HG03159 (cell line): Measurements from ENCODE around the gene ZNF609.

ENCODE experiments used
- ATAC-seq: cut with Tn5 transposase; IDR thresholded peaks from one replicate; pipeline ENCODE4 v1.9.1; 2021; ENCODE audit warnings: mild to moderate bottlenecking, moderate library complexity; ENCODE audit not compliant: unreplicated experiment

ZNF609 gene

DNA sequence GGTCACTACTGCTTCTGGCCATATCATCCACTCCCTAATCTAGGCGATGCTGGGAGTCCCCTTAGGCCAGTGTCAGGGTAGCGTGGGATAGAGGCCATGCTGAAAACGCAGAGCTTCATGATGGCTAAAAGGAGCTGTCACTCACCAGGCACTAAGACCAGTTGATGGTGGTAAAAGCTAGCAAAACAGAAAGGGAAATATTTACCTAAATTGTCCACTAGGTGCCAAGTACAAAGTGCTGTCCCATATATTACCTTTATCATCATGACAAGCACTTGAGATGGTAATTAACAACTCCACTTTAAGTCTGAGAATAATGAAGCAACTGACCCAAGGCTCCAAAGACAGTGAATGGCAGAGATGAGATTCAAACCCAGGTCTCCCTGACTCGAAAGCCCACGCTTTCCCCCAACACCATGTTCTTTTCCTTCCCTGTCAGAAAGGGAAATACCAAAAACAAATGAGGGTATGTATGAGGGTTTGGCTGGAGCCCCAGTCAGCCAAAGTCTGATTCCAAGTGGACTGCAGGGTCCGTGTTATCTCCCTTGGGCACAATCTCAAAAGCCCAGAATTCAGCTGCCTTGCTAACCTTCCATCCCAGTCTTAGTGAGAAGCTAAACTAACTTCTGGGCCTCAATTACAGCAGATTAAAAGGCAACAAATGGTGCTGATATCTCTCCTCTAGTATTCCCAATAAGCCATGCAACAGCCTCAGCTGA, 230.4 kb downstream of the ZNF609 start:
- ATAC-seq = no peak

DNA sequence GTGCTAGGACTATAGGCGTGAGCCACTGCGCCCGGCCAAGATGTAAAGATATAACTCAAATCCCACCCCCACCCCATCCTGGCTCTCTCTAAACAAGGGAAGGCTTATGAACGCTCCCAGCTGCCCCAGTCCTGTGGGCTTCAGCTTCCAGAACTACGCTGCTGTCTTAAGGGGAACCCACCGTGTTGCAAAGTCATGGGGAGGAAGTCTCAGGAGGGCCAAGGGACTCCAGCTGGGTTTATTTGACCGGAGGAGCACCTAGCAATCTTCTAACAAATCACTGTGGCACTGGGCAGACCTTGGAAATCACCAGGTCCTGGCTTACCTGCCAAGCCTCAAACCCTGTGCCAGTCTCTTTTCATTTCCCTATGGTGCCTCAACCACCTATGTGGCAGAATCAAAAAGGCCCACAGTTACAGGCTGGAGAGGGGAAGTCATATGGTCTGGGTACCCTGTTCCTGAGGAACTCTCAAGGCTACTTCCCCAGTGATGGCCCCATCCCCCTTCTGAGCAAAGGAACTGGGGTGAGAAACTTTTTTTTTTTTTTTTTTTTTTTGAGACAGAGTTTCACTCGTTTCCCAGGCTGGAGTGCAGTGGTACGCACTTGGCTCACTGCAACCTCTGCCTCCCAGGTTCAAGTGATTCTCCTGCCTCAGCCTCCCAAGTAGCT, 231.7 kb downstream of the ZNF609 start:
- no peak for ATAC-seq

DNA sequence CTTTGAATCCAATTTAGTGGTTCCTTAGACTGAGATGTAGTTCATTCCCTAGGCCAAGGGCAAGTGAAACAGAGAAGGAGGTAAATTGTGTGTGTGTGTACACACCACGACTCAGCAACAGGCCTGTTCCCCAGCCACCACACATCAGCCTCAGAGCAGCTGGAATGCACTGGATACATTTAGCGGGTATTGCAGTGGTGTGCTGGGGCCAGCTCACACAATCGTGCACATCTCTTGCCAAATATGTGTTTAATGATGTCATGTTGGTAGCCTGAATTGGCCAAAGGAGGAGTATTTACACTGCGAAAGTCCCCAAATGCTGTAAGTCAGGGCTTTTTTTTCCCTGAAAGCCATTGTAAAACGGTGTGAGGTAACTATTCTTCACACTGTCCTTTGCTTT, 232.8 kb downstream of the ZNF609 start:
- no peak for ATAC-seq

DNA sequence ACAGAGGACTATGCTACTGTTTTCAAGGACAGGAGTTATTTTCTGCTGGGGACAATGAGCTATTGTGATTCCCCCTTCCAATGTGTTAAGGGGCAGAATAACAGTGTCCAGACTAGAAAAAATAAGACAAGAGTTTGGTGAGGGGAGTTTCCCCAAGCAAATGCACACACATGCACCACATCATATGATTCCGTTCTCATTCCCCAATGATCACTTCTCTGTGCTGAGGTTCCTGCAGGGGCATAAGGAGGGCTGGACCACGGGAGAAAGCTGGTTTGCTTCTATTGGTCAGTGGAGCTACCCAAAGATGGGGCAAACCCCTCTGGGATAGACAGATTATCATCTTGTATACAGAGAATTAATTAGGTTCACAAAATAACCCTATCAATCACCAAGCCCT, 234.4 kb downstream of the ZNF609 start:
- ATAC-seq = no peak

DNA sequence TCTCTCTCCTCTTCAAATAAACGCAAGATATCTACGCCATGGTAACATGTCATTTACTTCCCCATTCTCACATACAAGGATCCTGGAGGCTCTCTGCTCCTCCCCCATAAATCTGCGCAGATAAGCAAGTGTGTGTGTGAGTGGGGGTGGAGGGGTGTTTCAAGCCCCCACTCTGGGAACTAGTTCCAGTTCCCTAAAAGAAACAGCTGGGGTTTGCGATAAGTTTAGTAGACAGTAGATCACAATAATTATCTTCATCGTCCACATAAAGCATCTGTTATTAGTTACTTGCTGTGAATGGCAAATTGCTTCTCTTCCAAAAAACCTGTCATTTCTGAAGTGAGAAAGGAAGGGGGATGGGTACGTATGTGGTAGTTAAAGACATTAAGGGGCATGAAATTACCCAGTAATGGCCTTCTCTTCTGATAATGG, 235.2 kb downstream of the ZNF609 start:
- ATAC-seq = peak; percentile 47

- ATAC-seq = no peak
Observed at GRCh38 chr15:64696481-64696880, 236.1 kb downstream of the ZNF609 start.

GRCh38 chr15:64697911-64698369, 237.6 kb downstream of the ZNF609 start:
- no peak for ATAC-seq

GRCh38 chr15:64698823-64699222, 238.4 kb downstream of the ZNF609 start:
- no peak for ATAC-seq

- no peak for ATAC-seq
Observed at GRCh38 chr15:64699751-64700388, 239.5 kb downstream of the ZNF609 start.

DNA sequence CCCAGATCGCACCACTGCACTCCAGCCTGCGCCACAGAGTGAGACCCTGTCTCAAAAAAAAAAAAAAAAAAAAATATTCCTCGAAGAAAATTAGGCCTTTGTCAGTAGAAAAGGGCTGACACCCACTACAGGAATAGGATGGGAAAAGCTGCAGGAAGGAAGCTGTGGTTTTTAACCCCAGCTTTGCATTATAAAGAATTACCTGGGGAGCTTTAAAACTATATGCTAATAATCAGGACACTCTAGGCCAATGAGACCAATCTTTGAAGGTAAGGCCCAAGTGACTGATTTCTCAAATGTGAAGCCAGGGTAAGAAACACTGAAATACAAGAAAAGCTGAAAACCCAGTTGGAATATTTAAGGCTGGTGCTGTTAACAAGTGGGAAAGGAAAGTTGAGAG, 240.7 kb downstream of the ZNF609 start:
- no peak for ATAC-seq

DNA sequence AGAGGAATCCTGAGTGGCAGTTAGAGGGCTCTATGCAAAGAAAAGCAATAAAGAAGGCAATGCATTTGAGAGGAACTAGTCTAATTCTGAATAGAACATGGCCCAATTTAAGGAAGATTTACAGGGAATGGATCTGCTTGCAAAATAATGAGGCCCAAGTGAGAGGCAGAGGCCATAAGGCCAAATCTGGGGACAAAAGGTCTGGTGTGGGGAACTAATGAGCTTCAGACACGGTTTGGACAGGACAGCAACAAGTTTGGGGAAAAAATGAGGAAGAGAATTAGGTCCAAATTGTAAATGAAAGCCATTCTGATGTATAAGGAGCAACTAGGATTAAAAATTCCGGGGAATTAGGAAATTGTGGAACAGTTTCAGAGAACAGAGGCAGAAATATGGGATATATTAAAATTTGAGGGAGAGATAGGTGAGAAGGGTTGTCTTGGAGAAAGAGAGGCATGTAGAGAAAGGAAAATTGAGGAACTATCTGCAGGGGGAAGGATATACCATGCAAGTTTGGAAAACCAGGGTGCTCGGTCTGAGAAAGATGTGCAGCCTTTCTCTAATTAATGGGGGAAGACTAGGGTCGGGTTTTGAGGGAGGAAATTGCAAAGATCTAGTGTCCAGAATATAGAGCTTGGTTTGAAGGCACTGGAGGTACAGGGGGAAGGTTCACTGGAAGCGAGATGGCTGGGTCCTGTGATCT, 241.3 kb downstream of the ZNF609 start:
- no peak for ATAC-seq

DNA sequence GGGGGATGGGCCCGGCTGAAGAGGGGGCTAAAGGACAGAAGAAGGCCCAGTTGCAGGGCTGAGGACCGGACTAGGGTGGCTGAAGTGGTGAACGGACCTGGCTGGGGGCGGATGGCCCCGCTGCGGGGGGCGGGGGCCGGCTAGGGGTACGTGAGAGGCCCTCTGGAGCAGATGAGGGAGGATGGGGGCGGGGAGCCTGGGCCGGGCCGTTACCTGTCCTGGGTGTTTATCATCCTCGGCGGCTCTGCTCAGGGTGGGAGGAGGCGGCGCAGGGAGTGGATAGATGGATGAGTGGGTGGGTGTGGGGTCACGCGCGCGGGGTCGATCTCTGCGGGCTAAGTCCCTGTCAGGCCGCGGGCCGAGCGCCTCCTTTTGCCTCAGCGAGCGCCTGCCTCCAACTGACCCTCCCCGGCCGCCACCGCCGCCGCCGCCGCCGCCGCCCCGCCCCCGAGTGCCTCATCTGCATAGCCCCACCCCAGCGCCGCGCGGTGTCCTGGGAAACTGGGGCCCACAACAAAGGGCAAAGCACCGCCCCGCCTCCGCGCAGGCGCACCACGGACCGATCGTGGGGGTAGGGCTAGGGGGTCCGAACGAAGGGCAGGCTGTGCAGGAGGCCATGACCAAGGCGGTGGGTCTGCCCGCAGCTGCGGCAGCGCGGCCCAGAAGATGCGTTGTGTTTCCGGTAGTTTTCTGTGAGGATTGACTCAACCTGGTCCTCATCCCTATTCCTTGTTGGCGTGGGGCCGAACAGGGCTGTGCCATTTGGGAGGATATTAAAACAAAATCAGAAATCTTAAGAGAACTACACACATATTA, 242.6 kb downstream of the ZNF609 start:
- peak; percentile 85 for ATAC-seq

DNA sequence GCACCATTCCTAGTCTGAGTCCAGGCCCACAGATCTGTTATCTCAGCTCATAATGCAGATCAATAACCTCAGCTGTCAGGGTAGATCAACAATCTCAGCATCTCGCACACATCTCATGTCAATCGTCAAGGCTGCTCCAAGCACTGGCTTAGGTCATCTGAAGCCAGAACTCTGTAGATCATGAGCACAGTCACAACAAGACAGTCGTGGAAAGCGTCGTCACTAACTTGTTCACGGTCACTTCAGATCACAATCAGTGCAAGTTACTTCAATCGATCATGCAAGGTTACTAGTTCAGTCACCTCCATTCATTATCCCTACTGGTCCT, 243.2 kb downstream of the ZNF609 start:
- ATAC-seq = no peak

DNA sequence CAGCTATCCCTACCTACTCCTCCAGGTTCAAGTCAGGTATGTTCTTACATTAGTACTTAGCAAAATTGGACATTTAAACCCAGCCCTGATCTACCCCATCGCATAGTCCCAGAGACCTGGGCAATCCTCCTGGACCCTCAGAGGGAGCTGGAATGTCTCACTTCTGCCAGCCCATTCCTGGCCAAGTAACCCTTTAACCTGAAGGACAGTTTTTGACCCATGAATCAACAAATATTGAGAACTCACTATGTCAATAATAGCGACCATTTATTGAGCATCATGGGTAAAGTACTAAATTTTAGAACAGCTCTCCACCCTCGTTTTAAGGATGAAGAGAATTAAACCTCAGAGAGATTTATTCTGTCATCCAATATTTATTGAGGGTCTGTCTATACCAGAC, 244.6 kb downstream of the ZNF609 start:
- no peak for ATAC-seq

DNA sequence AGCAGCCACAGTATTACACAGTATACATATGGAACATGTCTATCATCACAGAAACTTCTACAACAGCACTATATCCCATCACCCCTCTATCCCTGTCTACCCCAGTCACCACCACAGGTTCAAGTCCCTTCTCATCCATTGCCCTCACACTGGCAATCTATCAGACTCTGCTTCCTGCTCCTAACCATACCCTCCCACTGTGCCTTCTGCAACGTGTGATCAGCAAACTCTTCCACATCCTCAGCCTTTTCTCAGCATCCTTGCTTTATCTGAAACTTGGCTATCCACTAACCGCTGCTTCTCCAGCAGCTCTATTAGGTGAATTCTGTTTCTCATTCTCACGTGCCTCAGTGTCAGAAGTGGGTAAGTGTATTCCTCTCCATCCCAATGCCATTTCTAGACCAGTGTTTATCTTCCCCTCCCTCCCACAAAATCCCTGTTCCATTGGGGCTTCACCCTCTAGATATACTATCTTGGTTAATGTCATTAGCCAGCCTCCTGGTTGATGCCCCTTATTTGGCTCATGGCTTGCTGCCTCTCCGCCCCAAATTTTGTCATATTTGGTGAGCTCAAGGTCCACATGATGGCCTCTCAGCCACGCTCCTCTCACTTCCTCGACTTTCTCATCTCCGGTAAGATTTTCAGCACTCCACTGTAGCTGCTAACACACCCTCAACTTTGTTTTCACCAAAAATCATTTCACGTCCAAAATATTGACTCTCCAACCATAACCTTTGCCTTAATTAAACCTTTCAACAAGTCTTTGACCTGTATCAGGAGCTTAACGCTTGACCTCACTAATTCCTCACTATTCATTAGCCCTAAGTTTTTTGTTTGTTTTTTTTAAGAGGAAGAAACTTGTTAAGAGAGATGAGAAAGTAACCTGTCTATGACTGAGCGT, 245.9 kb downstream of the ZNF609 start:
- ATAC-seq = no peak

GRCh38 chr15:64710676-64711428, 250.5 kb downstream of the ZNF609 start:
- no peak for ATAC-seq

GRCh38 chr15:64712353-64712752, 252.0 kb downstream of the ZNF609 start:
- no peak for ATAC-seq

- ATAC-seq = no peak
Observed at GRCh38 chr15:64713592-64713991, 253.2 kb downstream of the ZNF609 start.

DNA sequence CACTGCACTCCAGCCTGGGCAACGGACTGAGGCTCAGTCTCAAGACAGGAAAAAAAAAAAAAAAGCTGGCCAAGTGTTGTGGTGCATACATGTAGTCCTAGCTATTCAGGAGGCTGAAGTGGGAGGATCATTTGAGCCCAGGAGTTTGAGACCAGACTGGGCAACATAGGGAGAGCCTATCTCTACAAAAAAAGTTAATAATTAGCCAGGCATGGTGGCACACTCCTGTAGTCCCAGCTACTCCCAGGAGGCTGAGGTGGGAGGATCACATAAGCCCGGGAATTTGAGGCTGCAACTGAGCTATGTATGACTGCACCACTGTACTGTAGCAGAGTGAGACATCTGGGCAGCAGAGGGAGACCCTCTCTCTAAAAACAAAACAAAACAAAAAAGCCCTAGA, 256.1 kb downstream of the ZNF609 start:
- no peak for ATAC-seq
